Cardiac fibroblast (primary cell): Measurements from ENCODE around the gene CTTNBP2NL.

Experiments used
- DNase-seq, 2 donors: peaks; one replicate each; pipeline versions ENCODE4 v3.0.0 to v3.0.0-alpha.2; 2010; ENCODE audit warnings: low read depth in 2 of 2
- H3K4me3 ChIP-seq, 2 donors: replicated peaks in 1 of 2; 1 replicate in 1 of 2; 2 replicates in 1 of 2; pipeline ENCODE4 v1.5.1; 2011; ENCODE audit warnings: low read depth in 2 of 2, low read length in 2 of 2, mild to moderate bottlenecking in 2 of 2, moderate library complexity in 1 of 2
- TF ChIP-seq, protein P1 (sequence below): IDR thresholded peaks from one replicate; pipeline ENCODE4 v1.5.1; 2011; ENCODE audit warnings: low read depth, mild to moderate bottlenecking, low read length, inconsistent platforms

CTTNBP2NL gene

DNA sequence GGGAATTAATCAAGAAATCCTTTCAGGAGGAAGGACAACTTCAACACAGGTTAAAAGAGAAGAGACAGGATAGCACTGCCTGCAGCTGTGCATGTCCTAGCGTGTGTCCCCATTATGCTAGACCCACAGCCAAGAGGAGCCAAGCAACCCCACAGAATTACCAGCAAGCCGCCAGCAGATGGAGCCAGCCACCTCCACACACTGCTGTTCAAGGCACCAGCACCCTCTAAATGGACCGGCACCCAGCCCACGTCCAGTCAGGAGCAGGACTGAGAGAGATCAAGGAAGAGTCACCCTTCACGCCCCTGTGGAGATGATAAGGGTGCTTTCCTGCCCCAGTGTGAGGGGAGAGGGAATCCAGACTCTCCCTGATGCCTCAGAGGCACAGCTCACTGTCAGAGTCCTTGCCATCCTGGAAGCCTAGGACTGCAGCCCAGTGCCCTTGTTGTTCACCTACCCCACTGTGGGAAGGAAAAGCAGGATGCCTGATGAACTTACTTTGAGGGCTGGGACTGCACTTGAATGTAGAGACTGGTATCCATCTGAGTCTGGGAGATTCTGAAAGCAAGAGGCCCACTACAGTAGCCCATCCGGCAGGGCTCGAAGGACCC, 37.1 kb upstream of the CTTNBP2NL start:
- TF ChIP-seq, protein P1, sequence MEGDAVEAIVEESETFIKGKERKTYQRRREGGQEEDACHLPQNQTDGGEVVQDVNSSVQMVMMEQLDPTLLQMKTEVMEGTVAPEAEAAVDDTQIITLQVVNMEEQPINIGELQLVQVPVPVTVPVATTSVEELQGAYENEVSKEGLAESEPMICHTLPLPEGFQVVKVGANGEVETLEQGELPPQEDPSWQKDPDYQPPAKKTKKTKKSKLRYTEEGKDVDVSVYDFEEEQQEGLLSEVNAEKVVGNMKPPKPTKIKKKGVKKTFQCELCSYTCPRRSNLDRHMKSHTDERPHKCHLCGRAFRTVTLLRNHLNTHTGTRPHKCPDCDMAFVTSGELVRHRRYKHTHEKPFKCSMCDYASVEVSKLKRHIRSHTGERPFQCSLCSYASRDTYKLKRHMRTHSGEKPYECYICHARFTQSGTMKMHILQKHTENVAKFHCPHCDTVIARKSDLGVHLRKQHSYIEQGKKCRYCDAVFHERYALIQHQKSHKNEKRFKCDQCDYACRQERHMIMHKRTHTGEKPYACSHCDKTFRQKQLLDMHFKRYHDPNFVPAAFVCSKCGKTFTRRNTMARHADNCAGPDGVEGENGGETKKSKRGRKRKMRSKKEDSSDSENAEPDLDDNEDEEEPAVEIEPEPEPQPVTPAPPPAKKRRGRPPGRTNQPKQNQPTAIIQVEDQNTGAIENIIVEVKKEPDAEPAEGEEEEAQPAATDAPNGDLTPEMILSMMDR, result peak; percentile 84
- H3K4me3 ChIP-seq, result no peak overlapping the region
- peak; percentile 73 to 83 for DNase-seq

DNA sequence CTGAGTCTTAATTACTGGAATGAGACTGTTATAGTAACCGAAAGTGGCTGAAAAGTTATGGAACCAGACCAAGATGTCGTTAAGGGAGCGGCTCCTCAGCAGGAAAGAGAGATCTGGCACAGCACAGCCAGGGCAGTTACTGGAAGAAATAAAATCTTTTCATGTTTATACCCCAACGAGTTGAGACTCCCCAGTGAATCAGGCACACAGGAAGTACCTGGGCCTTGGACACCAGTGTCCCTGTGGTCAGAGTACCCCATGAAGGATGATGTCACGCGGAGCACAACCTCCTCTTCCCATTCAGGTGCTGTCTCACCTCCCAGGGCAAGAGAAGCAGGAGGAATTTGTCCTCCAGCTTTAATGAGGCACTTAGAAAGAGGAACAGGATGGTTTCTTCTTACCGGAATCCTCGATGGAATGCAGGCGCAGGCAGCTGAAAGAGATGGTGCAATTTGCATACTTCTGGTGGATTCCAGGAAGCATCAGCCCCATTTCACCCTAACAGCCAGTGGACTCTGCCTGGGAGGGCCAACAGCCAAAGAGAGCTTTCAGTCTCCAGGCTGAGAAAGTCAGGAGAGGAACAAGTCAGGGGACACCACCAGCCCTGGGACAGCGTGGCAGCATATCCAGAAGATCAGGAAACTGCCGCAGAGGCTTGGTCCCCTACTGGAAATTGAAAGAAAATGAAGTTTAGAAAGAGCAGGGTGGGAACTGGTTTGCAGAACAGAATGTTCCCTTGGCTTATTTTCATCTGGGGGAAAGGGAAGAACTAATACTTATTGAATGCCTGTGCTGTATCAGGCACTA, 35.9 kb upstream of the CTTNBP2NL start:
- peak overlapping the region; percentile 16 to 32 for H3K4me3 ChIP-seq
- DNase-seq, result peak; percentile 89 to 96
- TF ChIP-seq, protein P1, result no peak

DNA sequence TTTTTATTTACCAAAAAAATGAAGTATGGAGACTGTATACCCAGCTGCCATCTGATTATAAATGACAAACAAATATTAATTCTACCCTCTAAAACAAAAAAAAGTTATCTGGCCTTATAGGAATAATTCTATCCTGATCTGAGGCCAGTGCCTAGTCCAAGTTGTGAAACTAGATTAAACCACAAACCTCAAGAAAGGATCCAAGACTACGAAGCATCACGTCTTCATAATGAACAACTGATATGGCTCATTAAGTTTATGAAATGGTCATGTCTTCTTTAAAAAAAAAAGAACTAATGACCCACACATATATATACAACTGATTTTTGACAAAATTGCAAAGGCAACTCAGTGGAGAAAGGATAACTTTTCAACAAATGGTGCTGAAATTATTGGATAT, 32.4 kb upstream of the CTTNBP2NL start:
- TF ChIP-seq, protein P1, result no peak
- DNase-seq, result peak in 1 of 2 donors; percentile 16
- H3K4me3 ChIP-seq, result no peak overlapping the region

DNA sequence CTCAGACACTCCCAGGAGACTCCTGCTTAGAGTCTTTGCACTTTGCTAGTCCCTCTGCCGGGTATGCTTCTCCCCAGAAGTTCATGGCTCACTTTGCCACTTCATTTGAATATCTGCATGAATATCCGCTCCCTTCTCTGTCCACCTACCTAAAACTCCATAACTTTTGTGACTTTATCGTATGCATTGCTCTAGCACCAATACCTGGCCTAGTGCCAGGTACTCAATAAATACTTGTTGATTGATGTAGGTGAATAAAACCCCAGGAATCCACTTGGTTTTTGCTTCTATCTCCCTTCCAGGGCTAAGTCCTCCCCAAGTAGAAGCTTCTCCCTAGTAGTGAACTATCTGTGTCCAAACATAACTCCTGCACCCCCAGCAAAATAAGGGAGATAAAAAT, 27.8 kb upstream of the CTTNBP2NL start:
- no peak overlapping the region for H3K4me3 ChIP-seq
- DNase-seq, result no peak
- TF ChIP-seq, protein P1, result no peak

DNA sequence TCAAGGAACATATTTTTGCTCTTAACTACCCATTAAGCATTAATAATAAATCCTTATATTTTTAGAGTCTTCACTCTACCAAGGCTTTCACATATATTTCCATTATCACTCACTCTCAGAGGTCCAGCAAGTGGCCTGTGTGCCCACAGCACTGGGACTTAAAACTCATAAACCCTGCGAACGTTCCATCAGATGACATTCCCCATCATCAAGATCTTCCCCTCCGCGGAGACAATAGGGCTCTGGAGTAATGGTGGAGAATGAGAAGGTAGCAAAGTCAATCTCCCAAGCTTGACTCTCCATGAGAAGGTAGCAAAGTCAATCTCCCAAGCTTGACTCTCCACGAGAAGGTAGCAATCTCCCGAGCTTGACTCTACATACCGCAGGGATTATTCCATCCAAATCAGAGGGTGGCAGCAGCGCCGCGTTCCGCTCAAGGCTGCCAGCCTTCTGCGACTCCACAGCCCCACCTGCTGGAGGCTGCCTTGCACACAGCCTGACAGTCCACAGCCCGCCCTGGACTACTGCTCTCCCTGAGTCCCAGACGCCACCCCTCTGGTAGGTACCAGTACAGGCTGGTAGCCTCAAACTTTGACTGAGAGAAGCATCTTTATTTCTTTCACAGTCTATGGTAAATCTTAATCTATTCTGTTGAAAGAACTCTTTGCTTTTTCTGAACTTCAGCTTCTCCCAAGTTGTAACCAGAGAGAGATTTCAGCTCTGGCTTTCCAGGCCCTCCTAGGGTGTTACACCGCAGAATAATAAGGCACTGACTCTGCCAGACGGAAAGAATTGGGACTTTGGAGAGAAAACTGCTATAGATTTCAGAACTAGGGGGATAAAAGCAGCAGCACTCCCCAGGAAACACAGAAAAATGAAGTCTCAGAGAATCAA, 26.4 kb upstream of the CTTNBP2NL start:
- H3K4me3 ChIP-seq, result no peak overlapping the region
- peak; percentile 86 to 87 for DNase-seq
- TF ChIP-seq, protein P1, result peak; percentile 99

- DNase-seq, result peak in 1 of 2 donors; percentile 35
- TF ChIP-seq, protein P1, result no peak
- H3K4me3 ChIP-seq, result no peak overlapping the region
These were observed 25.0 kb upstream of the CTTNBP2NL start for GRCh38 chr1:112370996-112371395.
